ENCODE results near the gene E2F4. TPM values are rescaled to one million over a fixed set of nuclear protein-coding genes. Genes with fewer than 3 reads are reported as not detected.

Gene E2F4
- total RNA-seq = 100 to 1,000 TPM in 1 of 2 donors, 10 to 100 TPM in 1; 71.7 to 104 TPM

GRCh38 chr16:67191995-67192681 lies at the start of gene E2F4:
Gene E2F4 (plus strand): TSS chr16:67192155. CDS start chr16:67192228, 73 bp downstream.
- Mint-ChIP-seq H3K27ac (peak within 1 kb of the TSS; percentile 92 to 96), H3K9me3 (no peaks in the 10 kb centered on the region), H3K36me3 (peaks cover 25 to 44% of the 10 kb centered on the region in 2 donors)
- DNase-seq (ENCODE audit: low spot score in 2 of 2) (peak; percentile 90 to 91), ATAC-seq (peak; percentile 99)

GRCh38 chr16:67142342-67142741 lies 49.6 kb upstream of the E2F4 start:
- Mint-ChIP-seq H3K36me3 (peaks cover 12 to 27% of the 10 kb centered on the region in 2 donors), H3K27ac (peak overlapping the region in 1 of 2 donors; percentile 33), H3K9me3 (no peaks in the 10 kb centered on the region)
- ATAC-seq = no peak
- DNase-seq (ENCODE audit: low spot score in 2 of 2) = no peak

GRCh38 chr16:67144943-67145342 lies 47.0 kb upstream of the E2F4 start:
- Mint-ChIP-seq H3K27ac (peak overlapping the region in 1 of 2 donors; percentile 30), H3K36me3 (peaks cover 29 to 45% of the 10 kb centered on the region in 2 donors), H3K9me3 (no peaks in the 10 kb centered on the region)
- ATAC-seq (no peak), DNase-seq (ENCODE audit: low spot score in 2 of 2) (no peak)

- H3K36me3 Mint-ChIP-seq = peaks cover 23 to 37% of the 10 kb centered on the region in 2 donors
- no peaks in the 10 kb centered on the region for H3K9me3 Mint-ChIP-seq
These were observed 46.2 kb upstream of the E2F4 start for GRCh38 chr16:67145746-67146145.

GRCh38 chr16:67146523-67147357 lies 45.2 kb upstream of the E2F4 start:
- Mint-ChIP-seq H3K36me3 (peaks cover 18 to 32% of the 10 kb centered on the region in 2 donors), H3K9me3 (no peaks in the 10 kb centered on the region), H3K27ac (peak overlapping the region; percentile 45 to 47)
- DNase-seq (ENCODE audit: low spot score in 2 of 2) (no peak), ATAC-seq (no peak)

More at GRCh38 chr16:67145746-67146145, 46.2 kb upstream of the E2F4 start:
- ATAC-seq (no peak), DNase-seq (ENCODE audit: low spot score in 2 of 2) (no peak)
- H3K27ac Mint-ChIP-seq = peak overlapping the region in 1 of 2 donors; percentile 45

GRCh38 chr16:67147437-67148140 lies 44.4 kb upstream of the E2F4 start:
- Mint-ChIP-seq H3K27ac (no peak overlapping the region), H3K36me3 (peaks cover 18 to 32% of the 10 kb centered on the region in 2 donors), H3K9me3 (no peaks in the 10 kb centered on the region)
- ATAC-seq (no peak), DNase-seq (ENCODE audit: low spot score in 2 of 2) (no peak)

GRCh38 chr16:67148221-67148620 lies 43.7 kb upstream of the E2F4 start:
- ATAC-seq (no peak), DNase-seq (ENCODE audit: low spot score in 2 of 2) (no peak)
- Mint-ChIP-seq H3K27ac (peak overlapping the region in 1 of 2 donors; percentile 62), H3K36me3 (peaks cover 18 to 32% of the 10 kb centered on the region in 2 donors), H3K9me3 (no peaks in the 10 kb centered on the region)

GRCh38 chr16:67148656-67149275 lies 43.2 kb upstream of the E2F4 start:
- Mint-ChIP-seq H3K9me3 (no peaks in the 10 kb centered on the region), H3K27ac (peak overlapping the region in 1 of 2 donors; percentile 29), H3K36me3 (peaks cover 18 to 32% of the 10 kb centered on the region in 2 donors)
- DNase-seq (ENCODE audit: low spot score in 2 of 2) (no peak), ATAC-seq (no peak)

- Mint-ChIP-seq H3K27ac (peak overlapping the region in 1 of 2 donors; percentile 29), H3K36me3 (peaks cover 18 to 31% of the 10 kb centered on the region in 2 donors), H3K9me3 (no peaks in the 10 kb centered on the region)
- DNase-seq (ENCODE audit: low spot score in 2 of 2) = no peak
- no peak for ATAC-seq
These were observed 42.5 kb upstream of the E2F4 start for GRCh38 chr16:67149276-67150046.

GRCh38 chr16:67150047-67150832 lies 41.7 kb upstream of the E2F4 start:
- H3K27ac Mint-ChIP-seq = no peak overlapping the region
- DNase-seq (ENCODE audit: low spot score in 2 of 2) (no peak), ATAC-seq (peak; percentile 69 to 77)
- H3K9me3 Mint-ChIP-seq = no peaks in the 10 kb centered on the region
- H3K36me3 Mint-ChIP-seq = peaks cover 21 to 27% of the 10 kb centered on the region in 2 donors

- Mint-ChIP-seq H3K9me3 (no peaks in the 10 kb centered on the region), H3K36me3 (peaks cover 23% of the 10 kb centered on the region in 2 donors), H3K27ac (peak within 1 kb of the TSS in 1 of 2 donors; percentile 44)
- ATAC-seq (peak; percentile 38 to 55), DNase-seq (ENCODE audit: low spot score in 2 of 2) (no peak)
These were observed 41.0 kb upstream of the E2F4 start, which contains the start of gene B3GNT9 for GRCh38 chr16:67150833-67151396. Gene B3GNT9 (minus strand): TSS chr16:67150998. CDS start chr16:67150485, 513 bp downstream.

- DNase-seq (ENCODE audit: low spot score in 2 of 2) (no peak), ATAC-seq (no peak)
- Mint-ChIP-seq H3K27ac (no peak overlapping the region), H3K9me3 (no peaks in the 10 kb centered on the region), H3K36me3 (peaks cover 17 to 23% of the 10 kb centered on the region in 2 donors)
These were observed 40.4 kb upstream of the E2F4 start for GRCh38 chr16:67151431-67152097.

GRCh38 chr16:67154578-67155294 lies 37.2 kb upstream of the E2F4 start:
- ATAC-seq = no peak
- Mint-ChIP-seq H3K9me3 (no peaks in the 10 kb centered on the region), H3K36me3 (peaks cover 0 to 18% of the 10 kb centered on the region in 2 donors), H3K27ac (no peak overlapping the region)
- no peak for DNase-seq (ENCODE audit: low spot score in 2 of 2)
